ENCODE data around the gene EPB41L4A. TPM values are rescaled to one million over a fixed set of nuclear protein-coding genes. Genes with fewer than 3 reads are reported as not detected.

The EPB41L4A gene
- polyA plus RNA-seq, 1 donor (not counting 4 experiments of a cell fraction or from before 2014, with no cell fraction given): 3.5 TPM

- H3K9me1 ChIP-seq (ENCODE audit: control insufficient read depth, extremely low read depth, insufficient read depth, low read length): no peaks in the 10 kb centered on the region
- H3K4me3 ChIP-seq (ENCODE audit: control insufficient read depth in 2 of 3, extremely low read depth in 1 of 3, insufficient read depth in 2 of 3, low read depth in 1 of 3, low read length in 3 of 3): no peak overlapping the region
- TF ChIP-seq EZH2 (IDR thresholded peaks at IDR 0.05; ENCODE audit: low read length): no peak
- TF ChIP-seq, protein P1, sequence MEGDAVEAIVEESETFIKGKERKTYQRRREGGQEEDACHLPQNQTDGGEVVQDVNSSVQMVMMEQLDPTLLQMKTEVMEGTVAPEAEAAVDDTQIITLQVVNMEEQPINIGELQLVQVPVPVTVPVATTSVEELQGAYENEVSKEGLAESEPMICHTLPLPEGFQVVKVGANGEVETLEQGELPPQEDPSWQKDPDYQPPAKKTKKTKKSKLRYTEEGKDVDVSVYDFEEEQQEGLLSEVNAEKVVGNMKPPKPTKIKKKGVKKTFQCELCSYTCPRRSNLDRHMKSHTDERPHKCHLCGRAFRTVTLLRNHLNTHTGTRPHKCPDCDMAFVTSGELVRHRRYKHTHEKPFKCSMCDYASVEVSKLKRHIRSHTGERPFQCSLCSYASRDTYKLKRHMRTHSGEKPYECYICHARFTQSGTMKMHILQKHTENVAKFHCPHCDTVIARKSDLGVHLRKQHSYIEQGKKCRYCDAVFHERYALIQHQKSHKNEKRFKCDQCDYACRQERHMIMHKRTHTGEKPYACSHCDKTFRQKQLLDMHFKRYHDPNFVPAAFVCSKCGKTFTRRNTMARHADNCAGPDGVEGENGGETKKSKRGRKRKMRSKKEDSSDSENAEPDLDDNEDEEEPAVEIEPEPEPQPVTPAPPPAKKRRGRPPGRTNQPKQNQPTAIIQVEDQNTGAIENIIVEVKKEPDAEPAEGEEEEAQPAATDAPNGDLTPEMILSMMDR (optimal IDR thresholded peaks at IDR 0.05 in 1 of 3, IDR thresholded peaks at IDR 0.05 in 1 of 3, conservative IDR thresholded peaks at IDR 0.05 in 1 of 3; ENCODE audit: extremely low read depth in 1 of 3, insufficient read depth in 2 of 3, low read length in 3 of 3): no peak
- DNase-seq (ENCODE audit: low read depth, low spot score) (no peak), FAIRE-seq (no peak)
- H3K27me3 ChIP-seq (ENCODE audit: control insufficient read depth, extremely low read depth, insufficient read depth, low read length): no peaks in the 10 kb centered on the region
- no peaks in the 10 kb centered on the region for H3K4me1 ChIP-seq (ENCODE audit: control insufficient read depth, extremely low read depth, insufficient read depth, low read length)
- H3K79me2 ChIP-seq (ENCODE audit: control insufficient read depth, insufficient read depth, low read length): no peaks in the 10 kb centered on the region
- no peaks in the 10 kb centered on the region for H3K9me3 ChIP-seq (ENCODE audit: control insufficient read depth, low read depth, low read length)
- dilution Hi-C loops (cut with MboI; ENCODE audit: extremely low pct_ligation_motif_present, low sequenced_read_pairs): no loop called here
- no peak overlapping the region for H2AFZ ChIP-seq (ENCODE audit: control insufficient read depth, low read length)
- H3K9ac ChIP-seq (ENCODE audit: control insufficient read depth, extremely low read depth, insufficient read depth, low read length): no peak overlapping the region
- H3K4me2 ChIP-seq (ENCODE audit: control insufficient read depth, extremely low read depth, insufficient read depth, low read depth, low read length): no peak overlapping the region
- H4K20me1 ChIP-seq (ENCODE audit: control insufficient read depth, extremely low read depth, insufficient read depth, low read length): no peaks in the 10 kb centered on the region
- H3K27ac ChIP-seq (ENCODE audit: control insufficient read depth, insufficient read depth, low read length): no peak overlapping the region
- H3K36me3 ChIP-seq (ENCODE audit: control insufficient read depth in 2 of 2, extremely low read depth in 1 of 2, insufficient read depth in 2 of 2, low read length in 2 of 2): no peaks in the 10 kb centered on the region
Observed at GRCh38 chr5:112117551-112117950, 301.5 kb downstream of the EPB41L4A start.

DNA sequence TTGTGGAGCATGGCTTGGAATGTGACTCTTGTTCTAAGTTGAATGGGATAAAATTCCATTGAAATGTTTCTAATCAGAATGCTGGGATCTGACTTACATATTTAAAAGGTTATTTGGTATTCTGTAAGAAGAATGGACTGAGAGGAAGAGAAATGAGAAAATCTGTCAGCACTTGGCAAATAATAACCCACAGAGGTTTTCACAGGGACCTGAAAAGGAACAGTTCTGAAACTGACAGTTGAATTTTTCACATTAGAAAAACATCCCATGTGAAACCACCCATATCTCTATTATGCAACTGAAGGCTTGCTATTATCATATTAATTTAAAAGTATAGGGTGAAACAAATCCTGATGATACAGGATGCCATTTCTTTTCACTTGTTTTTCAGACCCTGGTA is 302.7 kb downstream of the EPB41L4A start:
- H3K4me3 ChIP-seq (ENCODE audit: control insufficient read depth in 2 of 3, extremely low read depth in 1 of 3, insufficient read depth in 2 of 3, low read depth in 1 of 3, low read length in 3 of 3): no peak overlapping the region
- TF ChIP-seq, protein P1 (optimal IDR thresholded peaks at IDR 0.05 in 1 of 3, IDR thresholded peaks at IDR 0.05 in 1 of 3, conservative IDR thresholded peaks at IDR 0.05 in 1 of 3; ENCODE audit: extremely low read depth in 1 of 3, insufficient read depth in 2 of 3, low read length in 3 of 3): no peak
- no peak for TF ChIP-seq EZH2 (IDR thresholded peaks at IDR 0.05; ENCODE audit: low read length)

More for the DNA sequence above, 302.7 kb downstream of the EPB41L4A start:
- DNase-seq (ENCODE audit: low read depth, low spot score): no peak
- no peak for FAIRE-seq
- no peaks in the 10 kb centered on the region for H3K36me3 ChIP-seq (ENCODE audit: control insufficient read depth in 2 of 2, extremely low read depth in 1 of 2, insufficient read depth in 2 of 2, low read length in 2 of 2)
- dilution Hi-C loops (cut with MboI; ENCODE audit: extremely low pct_ligation_motif_present, low sequenced_read_pairs): no loop called here
- no peaks in the 10 kb centered on the region for H4K20me1 ChIP-seq (ENCODE audit: control insufficient read depth, extremely low read depth, insufficient read depth, low read length)
- no peak overlapping the region for H2AFZ ChIP-seq (ENCODE audit: control insufficient read depth, low read length)
- H3K4me2 ChIP-seq (ENCODE audit: control insufficient read depth, extremely low read depth, insufficient read depth, low read depth, low read length): no peak overlapping the region
- no peak overlapping the region for H3K27ac ChIP-seq (ENCODE audit: control insufficient read depth, insufficient read depth, low read length)
- no peaks in the 10 kb centered on the region for H3K27me3 ChIP-seq (ENCODE audit: control insufficient read depth, extremely low read depth, insufficient read depth, low read length)
- no peaks in the 10 kb centered on the region for H3K4me1 ChIP-seq (ENCODE audit: control insufficient read depth, extremely low read depth, insufficient read depth, low read length)
- H3K9me3 ChIP-seq (ENCODE audit: control insufficient read depth, low read depth, low read length): no peaks in the 10 kb centered on the region
- no peaks in the 10 kb centered on the region for H3K79me2 ChIP-seq (ENCODE audit: control insufficient read depth, insufficient read depth, low read length)
- H3K9ac ChIP-seq (ENCODE audit: control insufficient read depth, extremely low read depth, insufficient read depth, low read length): no peak overlapping the region
- H3K9me1 ChIP-seq (ENCODE audit: control insufficient read depth, extremely low read depth, insufficient read depth, low read length): no peaks in the 10 kb centered on the region

Measured in keratinocyte (primary cell).